ENCODE measurements around the gene STK17A. TPM values are rescaled to one million over a fixed set of nuclear protein-coding genes. Genes with fewer than 3 reads are reported as not detected.
A peak's percentile ranks its signal among the peaks of the same experiment; 100 is the strongest.

Gene STK17A
- total and polyA plus RNA-seq, 2 of the 8 experiments (the other 6 are each of a cell fraction or from before 2014, with no cell fraction given): 2.2 to 12.2 TPM

DNA sequence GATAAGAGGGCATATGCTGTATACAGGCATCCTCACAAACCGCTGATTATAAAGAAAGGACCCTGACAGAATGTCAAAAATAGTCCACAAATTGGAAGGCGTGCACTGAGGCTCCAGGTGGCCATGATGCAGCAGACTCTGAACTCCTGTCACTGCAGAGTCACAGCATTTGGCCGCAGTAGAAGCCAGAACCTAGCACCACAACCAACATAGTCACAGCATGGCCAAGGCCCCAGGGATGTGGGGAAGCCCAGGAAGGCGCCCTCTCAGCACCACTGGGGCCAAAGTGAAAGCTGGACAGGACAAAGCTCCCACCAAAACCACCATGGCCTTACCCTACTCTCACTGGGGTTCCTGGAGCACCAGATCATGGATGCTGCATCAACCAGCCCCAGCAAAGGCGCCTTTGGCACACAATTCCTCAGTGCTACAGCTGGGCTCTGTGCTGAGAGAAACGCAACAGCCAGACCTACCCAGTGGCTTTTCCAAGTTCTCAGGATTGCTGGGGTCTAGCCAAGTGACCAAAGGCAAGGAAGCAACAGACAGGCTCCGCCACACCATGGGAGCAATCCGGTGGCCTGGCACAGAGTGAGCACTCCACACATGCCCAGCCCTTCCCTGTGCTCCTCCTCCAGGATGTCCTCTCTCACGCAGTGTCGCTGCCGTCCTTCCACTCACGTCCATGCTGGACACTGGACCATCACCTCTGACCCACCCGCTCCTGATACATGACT, 60.2 kb downstream of the STK17A start (continued):
- TF ChIP-seq, protein P1, sequence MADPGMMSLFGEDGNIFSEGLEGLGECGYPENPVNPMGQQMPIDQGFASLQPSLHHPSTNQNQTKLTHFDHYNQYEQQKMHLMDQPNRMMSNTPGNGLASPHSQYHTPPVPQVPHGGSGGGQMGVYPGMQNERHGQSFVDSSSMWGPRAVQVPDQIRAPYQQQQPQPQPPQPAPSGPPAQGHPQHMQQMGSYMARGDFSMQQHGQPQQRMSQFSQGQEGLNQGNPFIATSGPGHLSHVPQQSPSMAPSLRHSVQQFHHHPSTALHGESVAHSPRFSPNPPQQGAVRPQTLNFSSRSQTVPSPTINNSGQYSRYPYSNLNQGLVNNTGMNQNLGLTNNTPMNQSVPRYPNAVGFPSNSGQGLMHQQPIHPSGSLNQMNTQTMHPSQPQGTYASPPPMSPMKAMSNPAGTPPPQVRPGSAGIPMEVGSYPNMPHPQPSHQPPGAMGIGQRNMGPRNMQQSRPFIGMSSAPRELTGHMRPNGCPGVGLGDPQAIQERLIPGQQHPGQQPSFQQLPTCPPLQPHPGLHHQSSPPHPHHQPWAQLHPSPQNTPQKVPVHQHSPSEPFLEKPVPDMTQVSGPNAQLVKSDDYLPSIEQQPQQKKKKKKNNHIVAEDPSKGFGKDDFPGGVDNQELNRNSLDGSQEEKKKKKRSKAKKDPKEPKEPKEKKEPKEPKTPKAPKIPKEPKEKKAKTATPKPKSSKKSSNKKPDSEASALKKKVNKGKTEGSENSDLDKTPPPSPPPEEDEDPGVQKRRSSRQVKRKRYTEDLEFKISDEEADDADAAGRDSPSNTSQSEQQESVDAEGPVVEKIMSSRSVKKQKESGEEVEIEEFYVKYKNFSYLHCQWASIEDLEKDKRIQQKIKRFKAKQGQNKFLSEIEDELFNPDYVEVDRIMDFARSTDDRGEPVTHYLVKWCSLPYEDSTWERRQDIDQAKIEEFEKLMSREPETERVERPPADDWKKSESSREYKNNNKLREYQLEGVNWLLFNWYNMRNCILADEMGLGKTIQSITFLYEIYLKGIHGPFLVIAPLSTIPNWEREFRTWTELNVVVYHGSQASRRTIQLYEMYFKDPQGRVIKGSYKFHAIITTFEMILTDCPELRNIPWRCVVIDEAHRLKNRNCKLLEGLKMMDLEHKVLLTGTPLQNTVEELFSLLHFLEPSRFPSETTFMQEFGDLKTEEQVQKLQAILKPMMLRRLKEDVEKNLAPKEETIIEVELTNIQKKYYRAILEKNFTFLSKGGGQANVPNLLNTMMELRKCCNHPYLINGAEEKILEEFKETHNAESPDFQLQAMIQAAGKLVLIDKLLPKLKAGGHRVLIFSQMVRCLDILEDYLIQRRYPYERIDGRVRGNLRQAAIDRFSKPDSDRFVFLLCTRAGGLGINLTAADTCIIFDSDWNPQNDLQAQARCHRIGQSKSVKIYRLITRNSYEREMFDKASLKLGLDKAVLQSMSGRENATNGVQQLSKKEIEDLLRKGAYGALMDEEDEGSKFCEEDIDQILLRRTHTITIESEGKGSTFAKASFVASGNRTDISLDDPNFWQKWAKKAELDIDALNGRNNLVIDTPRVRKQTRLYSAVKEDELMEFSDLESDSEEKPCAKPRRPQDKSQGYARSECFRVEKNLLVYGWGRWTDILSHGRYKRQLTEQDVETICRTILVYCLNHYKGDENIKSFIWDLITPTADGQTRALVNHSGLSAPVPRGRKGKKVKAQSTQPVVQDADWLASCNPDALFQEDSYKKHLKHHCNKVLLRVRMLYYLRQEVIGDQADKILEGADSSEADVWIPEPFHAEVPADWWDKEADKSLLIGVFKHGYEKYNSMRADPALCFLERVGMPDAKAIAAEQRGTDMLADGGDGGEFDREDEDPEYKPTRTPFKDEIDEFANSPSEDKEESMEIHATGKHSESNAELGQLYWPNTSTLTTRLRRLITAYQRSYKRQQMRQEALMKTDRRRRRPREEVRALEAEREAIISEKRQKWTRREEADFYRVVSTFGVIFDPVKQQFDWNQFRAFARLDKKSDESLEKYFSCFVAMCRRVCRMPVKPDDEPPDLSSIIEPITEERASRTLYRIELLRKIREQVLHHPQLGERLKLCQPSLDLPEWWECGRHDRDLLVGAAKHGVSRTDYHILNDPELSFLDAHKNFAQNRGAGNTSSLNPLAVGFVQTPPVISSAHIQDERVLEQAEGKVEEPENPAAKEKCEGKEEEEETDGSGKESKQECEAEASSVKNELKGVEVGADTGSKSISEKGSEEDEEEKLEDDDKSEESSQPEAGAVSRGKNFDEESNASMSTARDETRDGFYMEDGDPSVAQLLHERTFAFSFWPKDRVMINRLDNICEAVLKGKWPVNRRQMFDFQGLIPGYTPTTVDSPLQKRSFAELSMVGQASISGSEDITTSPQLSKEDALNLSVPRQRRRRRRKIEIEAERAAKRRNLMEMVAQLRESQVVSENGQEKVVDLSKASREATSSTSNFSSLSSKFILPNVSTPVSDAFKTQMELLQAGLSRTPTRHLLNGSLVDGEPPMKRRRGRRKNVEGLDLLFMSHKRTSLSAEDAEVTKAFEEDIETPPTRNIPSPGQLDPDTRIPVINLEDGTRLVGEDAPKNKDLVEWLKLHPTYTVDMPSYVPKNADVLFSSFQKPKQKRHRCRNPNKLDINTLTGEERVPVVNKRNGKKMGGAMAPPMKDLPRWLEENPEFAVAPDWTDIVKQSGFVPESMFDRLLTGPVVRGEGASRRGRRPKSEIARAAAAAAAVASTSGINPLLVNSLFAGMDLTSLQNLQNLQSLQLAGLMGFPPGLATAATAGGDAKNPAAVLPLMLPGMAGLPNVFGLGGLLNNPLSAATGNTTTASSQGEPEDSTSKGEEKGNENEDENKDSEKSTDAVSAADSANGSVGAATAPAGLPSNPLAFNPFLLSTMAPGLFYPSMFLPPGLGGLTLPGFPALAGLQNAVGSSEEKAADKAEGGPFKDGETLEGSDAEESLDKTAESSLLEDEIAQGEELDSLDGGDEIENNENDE (IDR thresholded peaks at IDR 0.05; ENCODE audit: insufficient replicate concordance, low read length): no peak
- peak in 1 of 2 experiments; percentile 28; a peak in 1 of 3 replicates for TF ChIP-seq POLR2A (IDR thresholded peaks at IDR 0.05; ENCODE audit: control extremely low read depth in 1 of 2, low read depth in 2 of 2, low read length in 2 of 2)
